Lower lobe of right lung (tissue), 2 donors: ENCODE data around the gene TBC1D10A. TPM values are rescaled to one million over a fixed set of nuclear protein-coding genes. Genes with fewer than 3 reads are reported as not detected.

Experiments
- ATAC-seq, 2 donors: fragments of 200-7000 bp; cut with Tn5 transposase; one replicate each; pipeline ENCODE4 v1.9.1; 2020 to 2022; ENCODE audit warnings: mild to moderate bottlenecking in 2 of 2, moderate library complexity in 2 of 2
- DNase-seq: peaks from one replicate; pipeline ENCODE4 v3.0.0-alpha.2; 2020
- H3K27ac ChIP-seq: fragments of 200-600 bp; one replicate; pipeline ENCODE4 v1.8.0; 2022
- H3K27me3 ChIP-seq: fragments of 200-600 bp; one replicate; pipeline ENCODE4 v1.8.0; 2022; ENCODE audit warnings: low read depth
- H3K36me3 ChIP-seq: fragments of 200-600 bp; one replicate; pipeline ENCODE4 v1.8.0; 2022; ENCODE audit warnings: mild to moderate bottlenecking
- H3K4me1 ChIP-seq: fragments of 200-600 bp; one replicate; pipeline ENCODE4 v1.8.0; 2022
- H3K4me3 ChIP-seq: fragments of 200-600 bp; one replicate; pipeline ENCODE4 v1.8.0; 2022; ENCODE audit warnings: mild to moderate bottlenecking
- H3K9me3 ChIP-seq: fragments of 200-600 bp; one replicate; pipeline ENCODE4 v1.8.0; 2022
- intact Hi-C: fragments of 100-400 bp; cut with DNase I; formaldehyde crosslinking; loops from one replicate; pipeline ENCODE4 v1.11.0; 2022
- total RNA-seq: library from RNA; stranded (reverse); fragmentation: NEBNext Ultra II Directional; extraction: Animal tissue kit (Norgen Biotek cat#: 25700); gene quantifications from one replicate; pipeline ENCODE4 v1.2.1, GENCODE V29; 2021
- TF ChIP-seq, protein P1 (sequence below): fragments of 200-600 bp; IDR thresholded peaks from one replicate; pipeline ENCODE4 v1.8.0; 2022; ENCODE audit warnings: antibody characterized with exemption, mild to moderate bottlenecking
- donor health status: DM: no; HTN: yes; CAD: no; lungs with severe emphysema.

Gene TBC1D10A
- total RNA-seq, 1 donor from 2014 or later = 27.4 TPM

DNA sequence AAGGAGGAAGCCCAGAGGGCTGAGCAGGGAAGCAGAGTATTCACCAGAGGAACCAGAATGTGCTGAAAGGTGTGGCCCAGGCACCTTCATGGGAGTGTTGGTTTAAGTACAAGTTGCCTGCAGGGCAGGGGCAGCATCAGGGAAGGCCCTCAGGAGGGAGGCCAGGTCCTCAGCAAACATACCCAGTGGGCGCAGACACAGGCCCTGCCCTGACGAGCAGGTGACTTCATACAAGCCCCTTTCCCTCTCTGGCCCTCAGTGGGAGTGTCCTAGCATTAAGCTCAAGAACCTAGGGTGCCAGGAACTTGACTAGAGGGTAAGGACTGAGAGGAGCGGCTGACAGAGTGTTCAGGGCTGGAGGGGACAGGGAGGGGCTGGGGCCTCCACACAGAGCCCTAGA lies 29.9 kb downstream of the TBC1D10A start:
- H3K36me3 ChIP-seq = peaks cover 95% of the 10 kb centered on the region
- peaks cover 55% of the 10 kb centered on the region for H3K4me1 ChIP-seq
- no peaks in the 10 kb centered on the region for H3K27me3 ChIP-seq
- no peak overlapping the region for H3K4me3 ChIP-seq
- DNase-seq = no peak
- ATAC-seq = peak; percentile 11 to 33
- H3K9me3 ChIP-seq = no peaks in the 10 kb centered on the region
- intact Hi-C loops = no loop called here
- TF ChIP-seq, protein P1, sequence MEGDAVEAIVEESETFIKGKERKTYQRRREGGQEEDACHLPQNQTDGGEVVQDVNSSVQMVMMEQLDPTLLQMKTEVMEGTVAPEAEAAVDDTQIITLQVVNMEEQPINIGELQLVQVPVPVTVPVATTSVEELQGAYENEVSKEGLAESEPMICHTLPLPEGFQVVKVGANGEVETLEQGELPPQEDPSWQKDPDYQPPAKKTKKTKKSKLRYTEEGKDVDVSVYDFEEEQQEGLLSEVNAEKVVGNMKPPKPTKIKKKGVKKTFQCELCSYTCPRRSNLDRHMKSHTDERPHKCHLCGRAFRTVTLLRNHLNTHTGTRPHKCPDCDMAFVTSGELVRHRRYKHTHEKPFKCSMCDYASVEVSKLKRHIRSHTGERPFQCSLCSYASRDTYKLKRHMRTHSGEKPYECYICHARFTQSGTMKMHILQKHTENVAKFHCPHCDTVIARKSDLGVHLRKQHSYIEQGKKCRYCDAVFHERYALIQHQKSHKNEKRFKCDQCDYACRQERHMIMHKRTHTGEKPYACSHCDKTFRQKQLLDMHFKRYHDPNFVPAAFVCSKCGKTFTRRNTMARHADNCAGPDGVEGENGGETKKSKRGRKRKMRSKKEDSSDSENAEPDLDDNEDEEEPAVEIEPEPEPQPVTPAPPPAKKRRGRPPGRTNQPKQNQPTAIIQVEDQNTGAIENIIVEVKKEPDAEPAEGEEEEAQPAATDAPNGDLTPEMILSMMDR = no peak
- H3K27ac ChIP-seq = peak overlapping the region; percentile 67

DNA sequence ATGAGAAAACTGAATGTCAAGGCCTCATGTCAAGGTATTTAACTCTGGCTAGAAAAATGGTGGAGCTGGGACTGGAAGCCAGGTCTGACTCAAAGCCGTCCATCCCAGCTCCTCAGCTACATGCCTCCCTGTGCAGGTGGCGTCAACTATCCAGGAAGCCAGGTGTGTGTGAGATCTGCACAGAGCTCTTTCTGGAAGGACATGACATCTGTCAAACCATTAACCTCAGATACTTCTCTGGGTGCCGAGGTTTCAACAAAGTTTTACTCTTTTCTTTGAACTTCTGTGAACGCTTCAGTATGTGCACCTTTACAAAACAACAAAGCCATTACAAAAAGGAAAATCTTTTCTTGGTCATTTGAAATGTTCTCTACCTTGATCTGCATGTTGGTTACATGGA lies 30.4 kb downstream of the TBC1D10A start:
- Histone ChIP-seq H3K9me3 (no peaks in the 10 kb centered on the region), H3K36me3 (peaks cover 91% of the 10 kb centered on the region), H3K4me3 (no peak overlapping the region), H3K27me3 (no peaks in the 10 kb centered on the region), H3K27ac (peak overlapping the region; percentile 37), H3K4me1 (peaks cover 55% of the 10 kb centered on the region)
- TF ChIP-seq, protein P1 = no peak
- intact Hi-C loops = no loop called here
- DNase-seq = no peak
- ATAC-seq = no peak

DNA sequence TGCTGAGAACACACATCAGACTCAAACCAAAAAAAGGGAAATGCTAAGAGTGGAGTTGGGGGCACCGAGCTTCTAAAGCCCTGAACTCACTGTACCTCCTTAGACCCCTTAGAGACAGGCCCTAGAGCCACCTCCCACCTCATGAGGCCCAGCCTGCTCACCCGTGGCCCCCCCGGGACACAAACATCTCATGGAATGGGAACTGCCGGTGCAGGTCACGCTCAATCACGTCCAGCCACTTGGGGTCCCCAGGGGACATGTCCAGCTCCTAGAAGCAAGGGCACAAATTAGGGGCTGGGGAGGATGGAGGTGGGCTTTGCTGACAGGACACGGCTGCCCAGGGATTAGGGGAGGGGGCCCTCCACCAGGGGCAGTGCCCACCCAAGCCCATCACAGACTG lies 31.2 kb downstream of the TBC1D10A start:
- Histone ChIP-seq H3K4me3 (no peak overlapping the region), H3K36me3 (peaks cover 85% of the 10 kb centered on the region), H3K4me1 (peaks cover 55% of the 10 kb centered on the region), H3K27ac (no peak overlapping the region), H3K27me3 (no peaks in the 10 kb centered on the region), H3K9me3 (no peaks in the 10 kb centered on the region)
- ATAC-seq = no peak
- TF ChIP-seq, protein P1 = no peak
- intact Hi-C loops = no loop called here
- no peak for DNase-seq

DNA sequence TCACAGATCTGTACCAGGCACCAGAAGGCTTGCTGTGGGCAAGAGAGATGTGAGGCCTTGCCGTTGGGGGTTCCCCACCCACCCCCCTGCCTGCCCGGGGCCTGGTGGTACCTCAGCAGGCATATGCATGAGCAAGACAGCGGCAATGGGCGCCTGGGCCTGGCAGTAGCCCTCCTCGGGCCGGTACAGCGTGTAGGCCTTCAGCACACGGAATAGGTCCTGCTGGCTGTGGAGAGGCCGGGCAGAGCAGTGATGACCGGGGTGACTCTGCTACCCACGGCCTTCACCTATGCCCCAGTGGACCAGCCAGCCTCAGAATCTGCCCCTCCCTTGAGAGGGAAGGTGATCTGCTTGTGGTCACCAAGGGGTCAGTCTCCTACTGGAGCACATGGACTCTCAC lies 31.9 kb downstream of the TBC1D10A start:
- H3K36me3 ChIP-seq = peaks cover 77% of the 10 kb centered on the region
- intact Hi-C loops = no loop called here
- ATAC-seq (no peak), DNase-seq (no peak)
- no peaks in the 10 kb centered on the region for H3K27me3 ChIP-seq
- TF ChIP-seq, protein P1 = no peak
- H3K27ac ChIP-seq = no peak overlapping the region
- H3K4me3 ChIP-seq = no peak overlapping the region
- peaks cover 55% of the 10 kb centered on the region for H3K4me1 ChIP-seq
- H3K9me3 ChIP-seq = no peaks in the 10 kb centered on the region

DNA sequence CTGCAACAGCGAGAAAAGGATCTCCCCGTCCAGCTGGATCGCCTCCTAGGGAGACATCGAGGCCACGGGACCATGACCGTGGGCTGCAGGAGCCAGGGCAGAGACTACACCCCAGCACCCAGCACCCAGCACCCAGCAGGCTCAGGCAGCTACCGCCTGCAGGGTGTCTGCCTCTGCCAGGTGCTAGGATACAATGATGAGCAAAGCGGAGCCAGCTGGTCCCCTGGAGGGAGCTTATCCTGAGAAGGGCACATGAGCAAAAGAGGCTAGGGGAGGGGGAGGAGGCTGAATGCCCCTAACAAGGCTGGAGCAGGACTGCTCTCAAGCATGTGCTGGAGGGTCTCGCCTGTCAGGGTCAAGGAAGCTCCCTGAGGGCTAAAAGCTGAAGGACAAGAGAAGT lies 32.7 kb downstream of the TBC1D10A start:
- peaks cover 52% of the 10 kb centered on the region for H3K4me1 ChIP-seq
- H3K27ac ChIP-seq = no peak overlapping the region
- H3K36me3 ChIP-seq = peaks cover 70% of the 10 kb centered on the region

More for the DNA sequence above, 32.7 kb downstream of the TBC1D10A start:
- no peak for ATAC-seq
- intact Hi-C loops = no loop called here
- Histone ChIP-seq H3K4me3 (no peak overlapping the region), H3K9me3 (no peaks in the 10 kb centered on the region), H3K27me3 (no peaks in the 10 kb centered on the region)
- TF ChIP-seq, protein P1 = no peak
- no peak for DNase-seq
